Measurements from ENCODE around the gene GOLGA6L2. TPM values are rescaled to one million over a fixed set of nuclear protein-coding genes. Genes with fewer than 3 reads are reported as not detected.
"Not testable (repeated sequence)": the region's sequence is repeated elsewhere in the genome, so short reads cannot be mapped to it uniquely, and the experiment has no call there.

GOLGA6L2 gene
- total RNA-seq, 2 donors from 2014 or later: not detected

- no peaks in the 10 kb centered on the region for H3K9me3 ChIP-seq
- no peaks in the 10 kb centered on the region for H3K4me1 ChIP-seq
- no peak overlapping the region for H3K27ac ChIP-seq
- intact Hi-C loops (cut with DNase I): no loop called here
- no peaks in the 10 kb centered on the region for H3K27me3 ChIP-seq
- DNase-seq: no peak
- H3K4me3 ChIP-seq: no peak overlapping the region
- H3K9ac ChIP-seq (ENCODE audit: low read depth in 2 of 2, low read length in 2 of 2): no peak overlapping the region
- no peaks in the 10 kb centered on the region for H3K36me3 ChIP-seq
- no peak for TF ChIP-seq CTCF (IDR thresholded peaks at IDR 0.05)
Measured at GRCh38 chr15:23416349-23417276, 30.4 kb downstream of the GOLGA6L2 start.

- H3K27me3 ChIP-seq; H3K36me3 ChIP-seq; DNase-seq; H3K9ac ChIP-seq (ENCODE audit: low read depth in 2 of 2, low read length in 2 of 2); H3K9me3 ChIP-seq; H3K27ac ChIP-seq; H3K4me1 ChIP-seq; H3K4me3 ChIP-seq; intact Hi-C loops (cut with DNase I): not testable (repeated sequence)
Measured at GRCh38 chr15:23415866-23416265, 31.2 kb downstream of the GOLGA6L2 start.

GRCh38 chr15:23415321-23415865 is 31.6 kb downstream of the GOLGA6L2 start:
- intact Hi-C loops (cut with DNase I): no loop called here
- Histone ChIP-seq H3K9ac (ENCODE audit: low read depth in 2 of 2, low read length in 2 of 2) (no peak overlapping the region), H3K36me3 (no peaks in the 10 kb centered on the region), H3K4me1 (no peaks in the 10 kb centered on the region), H3K27me3 (no peaks in the 10 kb centered on the region), H3K4me3 (no peak overlapping the region), H3K27ac (no peak overlapping the region), H3K9me3 (no peaks in the 10 kb centered on the region)
- no peak for TF ChIP-seq CTCF (IDR thresholded peaks at IDR 0.05)
- no peak for DNase-seq

GRCh38 chr15:23412881-23413600 is 34.0 kb downstream of the GOLGA6L2 start:
- H3K27ac ChIP-seq; H3K9me3 ChIP-seq; H3K9ac ChIP-seq (ENCODE audit: low read depth in 2 of 2, low read length in 2 of 2); intact Hi-C loops (cut with DNase I); H3K4me3 ChIP-seq; H3K27me3 ChIP-seq; H3K36me3 ChIP-seq; H3K4me1 ChIP-seq; DNase-seq: not testable (repeated sequence)

- no peak overlapping the region for H3K9ac ChIP-seq (ENCODE audit: low read depth in 2 of 2, low read length in 2 of 2)
- TF ChIP-seq CTCF (IDR thresholded peaks at IDR 0.05): no peak
- H3K27me3 ChIP-seq: no peaks in the 10 kb centered on the region
- H3K4me3 ChIP-seq: no peak overlapping the region
- H3K27ac ChIP-seq: no peak overlapping the region
- no peaks in the 10 kb centered on the region for H3K36me3 ChIP-seq
- intact Hi-C loops (cut with DNase I): no loop called here
- no peaks in the 10 kb centered on the region for H3K4me1 ChIP-seq
- no peaks in the 10 kb centered on the region for H3K9me3 ChIP-seq
- DNase-seq: no peak
Measured at GRCh38 chr15:23411841-23412240, 35.2 kb downstream of the GOLGA6L2 start.

- TF ChIP-seq CTCF (IDR thresholded peaks at IDR 0.05): no peak
- no peaks in the 10 kb centered on the region for H3K27me3 ChIP-seq
- no peaks in the 10 kb centered on the region for H3K36me3 ChIP-seq
- no peaks in the 10 kb centered on the region for H3K9me3 ChIP-seq
- intact Hi-C loops (cut with DNase I): no loop called here
- no peaks in the 10 kb centered on the region for H3K4me1 ChIP-seq
- H3K27ac ChIP-seq: no peak overlapping the region
- DNase-seq: no peak
- no peak overlapping the region for H3K9ac ChIP-seq (ENCODE audit: low read depth in 2 of 2, low read length in 2 of 2)
- no peak overlapping the region for H3K4me3 ChIP-seq
Measured at GRCh38 chr15:23403550-23403949, 43.5 kb downstream of the GOLGA6L2 start.

Data from colonic mucosa (tissue), 4 donors.